Uterus (tissue), 2 donors: Measurements from ENCODE around the gene ERC2.

Experiments
- CTCF ChIP-seq, 4 experiments: fragments of 200-600 bp in 2 of 4; fragments of 450-650 bp in 2 of 4; sonication (generic) in 2 of 4; IDR thresholded peaks; one replicate each; pipeline ENCODE4 v1.5.1; 2016 to 2019; ENCODE audit warnings: antibody characterized with exemption in 4 of 4, mild to moderate bottlenecking in 2 of 4, moderate library complexity in 1 of 4
- POLR2A ChIP-seq, 2 donors: fragments of 450-650 bp; IDR thresholded peaks; one replicate each; pipeline ENCODE4 v1.6.1; 2016; ENCODE audit warnings: antibody characterized with exemption in 2 of 2, mild to moderate bottlenecking in 1 of 2, moderate library complexity in 1 of 2

GRCh38 chr3:56368846-56369245 lies 99.4 kb downstream of the ERC2 start:
- TF ChIP-seq CTCF (IDR thresholded peaks at IDR 0.05), result no peak
- TF ChIP-seq POLR2A (IDR thresholded peaks at IDR 0.05), result no peak
